Caco-2 (cell line): Measurements from ENCODE around the gene EMC10. TPM values are rescaled to one million over a fixed set of nuclear protein-coding genes. Genes with fewer than 3 reads are reported as not detected.
A peak's percentile ranks its signal among the peaks of the same experiment; 100 is the strongest.

Experiments used
- BruUV-seq: library from RNA; stranded (reverse); fragments of 400-500 nt; replicated peaks from 2 replicates; lab custom pipeline; 2021; lab: Mats Ljungman, UMichigan
- CTCF ChIA-PET: fragments of 300-600 bp; sonication (Branson Sonifier 250); formaldehyde crosslinking; loops from one replicate; lab custom pipeline; 2022; ENCODE audit warnings: antibody characterized with exemption; lab: Charles Lee
- POLR2A ChIA-PET: fragments of 300-600 bp; sonication (Branson Sonifier 250); formaldehyde crosslinking; loops from one replicate; lab custom pipeline; 2022; ENCODE audit warnings: antibody characterized with exemption; lab: Charles Lee
- DNase-seq, 2 experiments: peaks; one replicate each; pipeline versions ENCODE4 v3.0.0 to v3.0.0-alpha.2; 2020 to 2022
- H3K27me3 ChIP-seq: replicated peaks from 2 replicates; pipeline ENCODE4 v1.6.0; 2011; ENCODE audit warnings: low read length; ENCODE audit not compliant: control insufficient read depth, insufficient read depth
- H3K36me3 ChIP-seq: 2 replicates; pipeline ENCODE4 v1.5.1; 2011; ENCODE audit warnings: low read length; ENCODE audit not compliant: control insufficient read depth, insufficient read depth
- H3K4me1 ChIP-seq: fragments of 250-450 bp; sonication (Bioruptor Pico); 2 replicates; pipeline ENCODE4 v1.5.1; 2020; ENCODE audit warnings: mild to moderate bottlenecking
- H3K4me3 ChIP-seq: 2 replicates; pipeline ENCODE4 v1.5.1; 2011; ENCODE audit warnings: low read depth, mild to moderate bottlenecking, control low read depth, low read length
- H3K9me3 ChIP-seq: fragments of 250-450 bp; sonication (Bioruptor Pico); 2 replicates; pipeline ENCODE4 v1.5.1; 2020; ENCODE audit warnings: mild to moderate bottlenecking, moderate library complexity
- H3K27ac Mint-ChIP-seq: one replicate; pipeline ENCODE4 v1.8.0; 2022; ENCODE audit warnings: mixed read lengths; ENCODE audit not compliant: unreplicated experiment
- H3K27me3 Mint-ChIP-seq: one replicate; pipeline ENCODE4 v1.8.0; 2022; ENCODE audit warnings: mixed read lengths; ENCODE audit not compliant: insufficient read depth, unreplicated experiment
- H3K36me3 Mint-ChIP-seq: one replicate; pipeline ENCODE4 v1.8.0; 2022; ENCODE audit warnings: mild to moderate bottlenecking, mixed read lengths; ENCODE audit not compliant: insufficient read depth, unreplicated experiment
- H3K4me1 Mint-ChIP-seq: one replicate; pipeline ENCODE4 v1.8.0; 2022; ENCODE audit warnings: low read depth, mixed read lengths; ENCODE audit not compliant: unreplicated experiment
- H3K4me3 Mint-ChIP-seq: one replicate; pipeline ENCODE4 v1.8.0; 2022; ENCODE audit warnings: mild to moderate bottlenecking, moderate library complexity, mixed read lengths; ENCODE audit not compliant: unreplicated experiment
- H3K9me3 Mint-ChIP-seq: one replicate; pipeline ENCODE4 v1.8.0; 2022; ENCODE audit warnings: mixed read lengths; ENCODE audit not compliant: unreplicated experiment
- CTCF ChIP-seq, 2 experiments: fragments of 200-600 bp in 1 of 2; IDR thresholded peaks; 1 replicate in 1 of 2; 2 replicates in 1 of 2; pipeline versions ENCODE4 v1.5.1 to v1.8.0; 2011 to 2022; ENCODE audit warnings: antibody characterized with exemption in 1 of 2, control low read depth in 1 of 2, inconsistent platforms in 1 of 2, low read depth in 1 of 2, low read length in 1 of 2, mild to moderate bottlenecking in 1 of 2, moderate library complexity in 1 of 2; ENCODE audit not compliant: insufficient read depth in 1 of 2, severe bottlenecking in 1 of 2, unreplicated experiment in 1 of 2
- intact Hi-C: fragments of 100-400 bp; cut with micrococcal nuclease; formaldehyde crosslinking; loops from one replicate; pipeline ENCODE4 v1.10.0; 2022; ENCODE audit not compliant: unreplicated experiment
- total RNA-seq: library from RNA; stranded (reverse); gene quantifications from 2 replicates; pipeline ENCODE4 v1.2.3, GENCODE V29; 2022

The EMC10 gene
- total RNA-seq, 1 experiment from 2014 or later, result 42.9 TPM

- Histone ChIP-seq H3K4me3 (no peak overlapping the region), H3K9me3 (no peaks in the 10 kb centered on the region), H3K27me3 (no peaks in the 10 kb centered on the region), H3K36me3 (no peaks in the 10 kb centered on the region), H3K4me1 (peaks cover 21% of the 10 kb centered on the region)
- ChIA-PET POLR2A (interaction anchor here (1.0 to 2.2 kb wide), 6 partner anchors 50 to 128 kb away, joined by 3 to 18 read pairs (median 5); partner anchors contain the start of genes JOSD2, NR1H2 and POLD1), CTCF (interaction anchor here (0.6 to 1.7 kb wide), 19 partner anchors 11 to 263 kb away, joined by 3 to 44 read pairs (median 4); partner anchors contain the start of genes KCNC3, MYBPC2, NR1H2 and POLD1)
- Mint-ChIP-seq H3K27me3 (no peaks in the 10 kb centered on the region), H3K27ac (peak overlapping the region; percentile 56), H3K9me3 (peaks cover 9% of the 10 kb centered on the region), H3K4me1 (peaks cover 7% of the 10 kb centered on the region), H3K36me3 (no peaks in the 10 kb centered on the region), H3K4me3 (peak overlapping the region; percentile 33)
- peak; percentile 89 to 91 for TF ChIP-seq CTCF (IDR thresholded peaks at IDR 0.05; ENCODE audit: insufficient read depth in 1 of 2, low read depth in 1 of 2, low read length in 1 of 2, severe bottlenecking in 1 of 2, unreplicated experiment in 1 of 2)
- intact Hi-C loops, result loop anchor here (1.0 to 2.0 kb wide), 4 partner anchors 30 to 93 kb away; partner anchors contain the start of gene NR1H2
- BruUV-seq, result no TSS peak
- DNase-seq, result peak; percentile 79 to 83
Observed at GRCh38 chr19:50461066-50461875, 15.0 kb upstream of the EMC10 start.

GRCh38 chr19:50462970-50463369 is 13.3 kb upstream of the EMC10 start:
- no peak for TF ChIP-seq CTCF (IDR thresholded peaks at IDR 0.05; ENCODE audit: insufficient read depth in 1 of 2, low read depth in 1 of 2, low read length in 1 of 2, severe bottlenecking in 1 of 2, unreplicated experiment in 1 of 2)
- Mint-ChIP-seq H3K9me3 (no peaks in the 10 kb centered on the region), H3K4me3 (no peak overlapping the region), H3K4me1 (peaks cover 7% of the 10 kb centered on the region), H3K27ac (no peak overlapping the region), H3K27me3 (no peaks in the 10 kb centered on the region), H3K36me3 (no peaks in the 10 kb centered on the region)
- Histone ChIP-seq H3K27me3 (no peaks in the 10 kb centered on the region), H3K4me1 (peaks cover 28% of the 10 kb centered on the region), H3K36me3 (no peaks in the 10 kb centered on the region), H3K4me3 (no peak overlapping the region), H3K9me3 (no peaks in the 10 kb centered on the region)
- intact Hi-C loops, result no loop called here
- CTCF ChIA-PET, result interaction anchor here (1.0 to 1.2 kb wide), 2 partner anchors 30 to 106 kb away, joined by 3 to 4 read pairs; partner anchors contain the start of gene MYBPC2
- POLR2A ChIA-PET, result no interaction called here
- DNase-seq, result no peak
- no TSS peak for BruUV-seq

GRCh38 chr19:50464348-50464747 is 12.0 kb upstream of the EMC10 start:
- Histone ChIP-seq H3K9me3 (no peaks in the 10 kb centered on the region), H3K4me1 (peaks cover 28% of the 10 kb centered on the region), H3K4me3 (no peak overlapping the region), H3K36me3 (no peaks in the 10 kb centered on the region), H3K27me3 (no peaks in the 10 kb centered on the region)
- DNase-seq, result no peak
- no peak overlapping the region for H3K4me3 Mint-ChIP-seq
- no TSS peak for BruUV-seq
- intact Hi-C loops, result no loop called here
- no peaks in the 10 kb centered on the region for H3K27me3 Mint-ChIP-seq
- peak overlapping the region; percentile 19 for H3K27ac Mint-ChIP-seq
- H3K36me3 Mint-ChIP-seq, result no peaks in the 10 kb centered on the region
- POLR2A ChIA-PET, result no interaction called here
- CTCF ChIA-PET, result interaction anchor here (1.0 to 2.9 kb wide), 2 partner anchors 96 to 107 kb away, joined by 4 to 18 read pairs; no protein-coding TSS in a partner anchor
- TF ChIP-seq CTCF (IDR thresholded peaks at IDR 0.05; ENCODE audit: insufficient read depth in 1 of 2, low read depth in 1 of 2, low read length in 1 of 2, severe bottlenecking in 1 of 2, unreplicated experiment in 1 of 2), result no peak
- H3K4me1 Mint-ChIP-seq, result peaks cover 7% of the 10 kb centered on the region
- H3K9me3 Mint-ChIP-seq, result no peaks in the 10 kb centered on the region
